Measurements from ENCODE around the gene SLC22A2. TPM values are rescaled to one million over a fixed set of nuclear protein-coding genes. Genes with fewer than 3 reads are reported as not detected.

SLC22A2 gene
- total RNA-seq, 1 experiment from 2014 or later, result not detected

DNA sequence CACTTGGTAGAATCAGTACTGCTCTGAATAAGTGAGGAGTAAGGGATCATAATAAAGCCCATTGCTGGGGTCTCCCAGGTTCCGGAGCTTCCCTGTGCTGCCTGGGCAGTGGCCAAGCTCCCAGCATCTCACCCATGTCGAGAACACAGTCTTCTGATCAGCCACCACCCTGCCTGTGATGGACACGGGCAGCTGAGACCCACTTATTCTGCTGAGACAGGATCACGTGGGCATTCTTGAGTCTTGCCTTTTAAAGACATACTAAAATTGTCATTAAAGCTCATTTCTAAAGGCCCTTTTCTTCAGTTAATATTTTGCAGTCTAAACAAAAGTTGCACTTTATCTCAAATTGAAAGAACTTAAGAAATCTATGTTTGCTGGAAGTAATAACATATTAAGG, 42.7 kb upstream of the SLC22A2 start:
- no TSS peak for BruUV-seq (replicated peaks)
- peaks cover 55% of the 10 kb centered on the region for H3K4me1 Mint-ChIP-seq (ENCODE audit: low read depth, unreplicated experiment)

DNA sequence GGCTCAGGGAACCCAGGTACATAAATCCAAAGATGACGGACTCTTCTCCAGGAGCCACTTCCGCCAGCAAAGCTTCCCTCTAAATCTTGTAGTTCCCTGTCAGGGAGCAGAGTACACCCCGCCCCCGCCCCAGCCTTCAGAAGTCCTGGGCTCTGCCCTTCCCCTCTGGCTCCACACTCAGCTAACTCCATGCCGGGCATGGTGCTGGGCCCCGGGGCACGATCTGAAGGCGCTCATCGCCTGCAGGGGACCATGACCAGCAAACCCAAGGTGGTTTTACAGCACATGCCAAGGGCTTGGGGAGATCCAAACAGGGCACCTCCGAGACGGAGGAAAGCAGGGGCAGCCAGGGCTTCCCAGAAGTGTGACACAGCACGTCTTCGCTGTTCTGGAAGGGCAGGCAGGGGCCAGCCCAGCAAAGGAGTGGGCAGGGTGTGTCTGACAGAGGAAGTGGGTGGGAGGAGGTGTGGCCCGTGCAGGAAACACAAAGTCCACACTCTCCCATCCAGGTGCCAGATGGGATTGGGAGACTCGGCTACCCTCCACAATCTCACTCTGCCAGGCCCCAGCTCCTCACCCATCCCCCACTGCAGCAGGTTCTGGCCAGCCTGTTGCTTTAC, 41.6 kb upstream of the SLC22A2 start:
- intact Hi-C loops (cut with micrococcal nuclease; ENCODE audit: unreplicated experiment), result loop anchor here (2.0 kb wide), 1 partner anchor 45 kb away; no protein-coding TSS in a partner anchor
- CTCF ChIA-PET, result interaction anchor here (0.6 kb wide), 1 partner anchor 25 kb away, joined by 3 read pairs; no protein-coding TSS in a partner anchor
- H3K4me3 Mint-ChIP-seq (ENCODE audit: low read depth, unreplicated experiment), result peak overlapping the region; percentile 58
- no peaks in the 10 kb centered on the region for H3K27me3 Mint-ChIP-seq (ENCODE audit: unreplicated experiment)
- H3K27ac Mint-ChIP-seq (ENCODE audit: unreplicated experiment), result peak overlapping the region; percentile 68
- BruUV-seq (replicated peaks), result no TSS peak
- no peak for TF ChIP-seq CTCF (IDR thresholded peaks at IDR 0.05; ENCODE audit: unreplicated experiment)
- peak; percentile 73 for DNase-seq
- peaks cover 55% of the 10 kb centered on the region for H3K4me1 Mint-ChIP-seq (ENCODE audit: low read depth, unreplicated experiment)
- peaks cover 9% of the 10 kb centered on the region for H3K36me3 Mint-ChIP-seq (ENCODE audit: insufficient read depth, unreplicated experiment)
- H3K9me3 Mint-ChIP-seq (ENCODE audit: low read depth, unreplicated experiment), result peaks cover 10% of the 10 kb centered on the region

More for the DNA sequence above, 42.7 kb upstream of the SLC22A2 start:
- Mint-ChIP-seq H3K36me3 (ENCODE audit: insufficient read depth, unreplicated experiment) (peaks cover 9% of the 10 kb centered on the region), H3K9me3 (ENCODE audit: low read depth, unreplicated experiment) (peaks cover 10% of the 10 kb centered on the region), H3K27ac (ENCODE audit: unreplicated experiment) (no peak overlapping the region), H3K27me3 (ENCODE audit: unreplicated experiment) (no peaks in the 10 kb centered on the region), H3K4me3 (ENCODE audit: low read depth, unreplicated experiment) (no peak overlapping the region)
- CTCF ChIA-PET, result no interaction called here
- no peak for TF ChIP-seq CTCF (IDR thresholded peaks at IDR 0.05; ENCODE audit: unreplicated experiment)
- no peak for DNase-seq
- intact Hi-C loops (cut with micrococcal nuclease; ENCODE audit: unreplicated experiment), result loop anchor here (2.0 kb wide), 1 partner anchor 47 kb away; no protein-coding TSS in a partner anchor

- H3K4me3 Mint-ChIP-seq (ENCODE audit: low read depth, unreplicated experiment), result peak overlapping the region; percentile 58
- H3K27ac Mint-ChIP-seq (ENCODE audit: unreplicated experiment), result no peak overlapping the region
- H3K27me3 Mint-ChIP-seq (ENCODE audit: unreplicated experiment), result no peaks in the 10 kb centered on the region
- no peak for TF ChIP-seq CTCF (IDR thresholded peaks at IDR 0.05; ENCODE audit: unreplicated experiment)
- intact Hi-C loops (cut with micrococcal nuclease; ENCODE audit: unreplicated experiment), result no loop called here
- no peak for DNase-seq
- peaks cover 55% of the 10 kb centered on the region for H3K4me1 Mint-ChIP-seq (ENCODE audit: low read depth, unreplicated experiment)
- no TSS peak for BruUV-seq (replicated peaks)
- CTCF ChIA-PET, result interaction anchor here (0.6 kb wide), 1 partner anchor 26 kb away, joined by 3 read pairs; no protein-coding TSS in a partner anchor
- peaks cover 9% of the 10 kb centered on the region for H3K36me3 Mint-ChIP-seq (ENCODE audit: insufficient read depth, unreplicated experiment)
- H3K9me3 Mint-ChIP-seq (ENCODE audit: low read depth, unreplicated experiment), result peaks cover 8% of the 10 kb centered on the region
Measured at GRCh38 chr6:160299559-160299958, 40.9 kb upstream of the SLC22A2 start.

GRCh38 chr6:160298121-160298520, 39.5 kb upstream of the SLC22A2 start:
- intact Hi-C loops (cut with micrococcal nuclease; ENCODE audit: unreplicated experiment), result no loop called here
- Mint-ChIP-seq H3K9me3 (ENCODE audit: low read depth, unreplicated experiment) (peaks cover 5% of the 10 kb centered on the region), H3K36me3 (ENCODE audit: insufficient read depth, unreplicated experiment) (peaks cover 9% of the 10 kb centered on the region), H3K4me3 (ENCODE audit: low read depth, unreplicated experiment) (no peak overlapping the region), H3K27ac (ENCODE audit: unreplicated experiment) (peak overlapping the region; percentile 33), H3K27me3 (ENCODE audit: unreplicated experiment) (no peaks in the 10 kb centered on the region), H3K4me1 (ENCODE audit: low read depth, unreplicated experiment) (peaks cover 52% of the 10 kb centered on the region)
- TF ChIP-seq CTCF (IDR thresholded peaks at IDR 0.05; ENCODE audit: unreplicated experiment), result no peak
- BruUV-seq (replicated peaks), result no TSS peak
- CTCF ChIA-PET, result interaction anchor here (2.1 to 2.2 kb wide), 2 partner anchors 77 to 160 kb away, joined by 13 to 39 read pairs; no protein-coding TSS in a partner anchor
- no peak for DNase-seq
